ENCODE data around the gene MED12L.

DNA sequence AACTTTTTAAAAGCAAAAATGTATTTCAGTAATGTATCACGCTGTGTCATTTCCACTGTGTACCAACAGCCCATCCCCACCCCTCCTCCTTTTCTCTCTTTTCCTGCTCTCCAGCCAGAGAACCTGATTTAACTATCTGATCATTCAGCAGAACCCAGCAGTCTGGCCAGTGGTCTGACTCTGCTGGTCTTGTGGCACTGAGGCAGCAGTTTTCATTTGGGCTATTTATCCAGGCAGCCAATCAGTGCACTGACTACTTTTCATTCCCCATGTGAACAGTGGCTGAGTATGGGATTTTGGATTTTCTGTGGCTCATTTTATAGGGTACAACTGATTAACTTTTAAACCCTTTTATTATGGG lies 61.2 kb downstream of the MED12L start:
- no peak for TF ChIP-seq POLR2A (IDR thresholded peaks at IDR 0.05)
- TF ChIP-seq, protein P1, sequence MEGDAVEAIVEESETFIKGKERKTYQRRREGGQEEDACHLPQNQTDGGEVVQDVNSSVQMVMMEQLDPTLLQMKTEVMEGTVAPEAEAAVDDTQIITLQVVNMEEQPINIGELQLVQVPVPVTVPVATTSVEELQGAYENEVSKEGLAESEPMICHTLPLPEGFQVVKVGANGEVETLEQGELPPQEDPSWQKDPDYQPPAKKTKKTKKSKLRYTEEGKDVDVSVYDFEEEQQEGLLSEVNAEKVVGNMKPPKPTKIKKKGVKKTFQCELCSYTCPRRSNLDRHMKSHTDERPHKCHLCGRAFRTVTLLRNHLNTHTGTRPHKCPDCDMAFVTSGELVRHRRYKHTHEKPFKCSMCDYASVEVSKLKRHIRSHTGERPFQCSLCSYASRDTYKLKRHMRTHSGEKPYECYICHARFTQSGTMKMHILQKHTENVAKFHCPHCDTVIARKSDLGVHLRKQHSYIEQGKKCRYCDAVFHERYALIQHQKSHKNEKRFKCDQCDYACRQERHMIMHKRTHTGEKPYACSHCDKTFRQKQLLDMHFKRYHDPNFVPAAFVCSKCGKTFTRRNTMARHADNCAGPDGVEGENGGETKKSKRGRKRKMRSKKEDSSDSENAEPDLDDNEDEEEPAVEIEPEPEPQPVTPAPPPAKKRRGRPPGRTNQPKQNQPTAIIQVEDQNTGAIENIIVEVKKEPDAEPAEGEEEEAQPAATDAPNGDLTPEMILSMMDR (IDR thresholded peaks at IDR 0.05), result no peak

Data from esophagus squamous epithelium (tissue), 4 donors.